Natural killer cell treated with Interleukin-12 subunit alpha and Interleukin-12 subunit beta and Interleukin-15 and Interleukin-18, amount 100 ng/mL, for 72 hours (primary cell): ENCODE data around the gene MYH1. TPM values are rescaled to one million over a fixed set of nuclear protein-coding genes. Genes with fewer than 3 reads are reported as not detected.

Source experiments
- ATAC-seq, 2 donors: fragments of 150-1000 bp; cut with Tn5 transposase in 1 of 2; sonication (Bioruptor Pico), chemical (Tn5 transposase) in 1 of 2; 2 replicates each; pipeline ENCODE4 v1.10.0; 2021
- DNase-seq: peaks from one replicate; pipeline ENCODE4 v3.0.0; 2022; ENCODE audit warnings: low spot score
- H3K27ac Mint-ChIP-seq, 2 donors: 1 replicate in 1 of 2; 2 replicates in 1 of 2; pipeline ENCODE4 v1.8.0; 2022; ENCODE audit warnings: mixed read lengths in 2 of 2, mild to moderate bottlenecking in 1 of 2, moderate library complexity in 1 of 2
- H3K27me3 Mint-ChIP-seq, 2 donors: 1 replicate in 1 of 2; 2 replicates in 1 of 2; pipeline ENCODE4 v1.8.0; 2022; ENCODE audit warnings: mixed read lengths in 2 of 2
- H3K36me3 Mint-ChIP-seq: one replicate; pipeline ENCODE4 v1.8.0; 2022; ENCODE audit warnings: mixed read lengths
- H3K4me1 Mint-ChIP-seq, 2 donors: 1 replicate in 1 of 2; 2 replicates in 1 of 2; pipeline ENCODE4 v1.8.0; 2022; ENCODE audit warnings: low read depth in 2 of 2, mixed read lengths in 2 of 2, mild to moderate bottlenecking in 1 of 2
- H3K4me3 Mint-ChIP-seq: one replicate; pipeline ENCODE4 v1.8.0; 2022; ENCODE audit warnings: mixed read lengths
- H3K9me3 Mint-ChIP-seq: 2 replicates; pipeline ENCODE4 v1.8.0; 2022; ENCODE audit warnings: mixed read lengths
- total RNA-seq, 2 donors: library from RNA; stranded (reverse); gene quantifications; one replicate each; pipeline ENCODE4 v1.2.3, GENCODE V29; 2022

The MYH1 gene
- total RNA-seq, 2 donors from 2014 or later = not detected

DNA sequence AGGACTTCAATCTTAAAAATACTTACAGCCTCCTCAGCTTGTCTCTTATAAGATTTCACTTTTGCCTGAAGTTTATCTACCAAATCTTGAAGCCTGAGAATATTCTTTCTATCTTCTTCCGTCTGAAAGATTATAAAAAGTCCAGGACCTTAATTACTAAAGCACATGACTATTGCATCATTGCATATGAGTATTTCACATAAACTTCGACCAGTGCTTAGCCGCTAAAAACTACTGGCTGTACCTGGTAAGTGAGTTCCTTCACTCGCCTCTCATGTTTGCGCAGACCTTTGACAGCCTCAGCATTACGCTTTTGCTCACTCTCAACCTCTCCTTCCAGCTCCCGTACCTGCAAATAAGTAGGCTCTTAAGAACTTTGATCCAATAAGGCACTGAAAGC lies 4.7 kb upstream of the MYH1 start:
- no peak for DNase-seq
- H3K27ac Mint-ChIP-seq = no peak overlapping the region
- no peak overlapping the region for H3K4me3 Mint-ChIP-seq
- no peaks in the 10 kb centered on the region for H3K36me3 Mint-ChIP-seq
- H3K9me3 Mint-ChIP-seq = no peaks in the 10 kb centered on the region
- H3K27me3 Mint-ChIP-seq = peaks cover 13 to 36% of the 10 kb centered on the region in 2 donors
- H3K4me1 Mint-ChIP-seq = no peaks in the 10 kb centered on the region
- no peak for ATAC-seq

DNA sequence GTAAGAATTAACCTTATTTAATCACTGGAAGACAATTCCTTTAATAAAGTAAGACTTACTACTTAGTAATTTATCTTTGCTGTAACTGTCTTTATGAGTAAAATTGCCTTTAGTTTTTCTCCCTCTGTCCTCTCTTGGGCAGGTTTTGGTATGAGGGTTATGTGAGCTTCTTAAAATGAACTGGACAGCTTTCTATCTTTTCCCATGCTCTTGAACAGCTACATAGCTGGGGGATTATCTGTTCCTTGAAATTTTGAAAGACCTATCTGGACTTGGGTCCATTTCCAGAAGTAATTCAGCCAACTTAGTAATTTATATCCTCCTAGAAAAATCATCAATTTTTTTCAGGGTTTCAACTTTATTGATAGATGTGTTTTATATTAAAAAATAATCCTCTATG lies 3.6 kb upstream of the MYH1 start:
- H3K36me3 Mint-ChIP-seq = no peaks in the 10 kb centered on the region
- no peaks in the 10 kb centered on the region for H3K9me3 Mint-ChIP-seq
- H3K27me3 Mint-ChIP-seq = peaks cover 13 to 41% of the 10 kb centered on the region in 2 donors
- no peak overlapping the region for H3K4me3 Mint-ChIP-seq
- DNase-seq = no peak
- H3K27ac Mint-ChIP-seq = no peak overlapping the region
- ATAC-seq = no peak
- H3K4me1 Mint-ChIP-seq = no peaks in the 10 kb centered on the region

DNA sequence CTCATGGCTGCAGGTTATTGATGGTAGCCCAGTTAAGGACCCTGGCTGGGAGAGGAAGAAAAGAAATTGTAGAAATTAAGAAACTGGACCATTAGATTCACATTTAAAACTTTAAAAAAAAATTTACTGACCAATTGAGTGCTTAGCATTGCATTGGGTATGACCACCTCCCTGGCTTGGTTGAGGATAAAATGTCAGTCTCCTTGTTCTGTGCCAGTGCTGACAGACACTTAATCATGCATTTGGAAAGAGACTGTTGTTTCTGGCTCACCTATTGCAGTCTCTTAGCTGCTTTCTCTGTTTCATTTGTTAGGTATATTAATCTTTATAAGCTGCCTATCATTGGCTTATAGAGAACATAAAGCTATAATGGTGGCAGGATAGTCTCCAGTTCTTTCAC lies 1.7 kb downstream of the MYH1 start:
- peaks cover 7 to 21% of the 10 kb centered on the region in 2 donors for H3K27me3 Mint-ChIP-seq
- no peak overlapping the region for H3K4me3 Mint-ChIP-seq
- DNase-seq (no peak), ATAC-seq (no peak)
- no peaks in the 10 kb centered on the region for H3K4me1 Mint-ChIP-seq
- H3K9me3 Mint-ChIP-seq = no peaks in the 10 kb centered on the region
- H3K36me3 Mint-ChIP-seq = no peaks in the 10 kb centered on the region
- no peak overlapping the region for H3K27ac Mint-ChIP-seq

DNA sequence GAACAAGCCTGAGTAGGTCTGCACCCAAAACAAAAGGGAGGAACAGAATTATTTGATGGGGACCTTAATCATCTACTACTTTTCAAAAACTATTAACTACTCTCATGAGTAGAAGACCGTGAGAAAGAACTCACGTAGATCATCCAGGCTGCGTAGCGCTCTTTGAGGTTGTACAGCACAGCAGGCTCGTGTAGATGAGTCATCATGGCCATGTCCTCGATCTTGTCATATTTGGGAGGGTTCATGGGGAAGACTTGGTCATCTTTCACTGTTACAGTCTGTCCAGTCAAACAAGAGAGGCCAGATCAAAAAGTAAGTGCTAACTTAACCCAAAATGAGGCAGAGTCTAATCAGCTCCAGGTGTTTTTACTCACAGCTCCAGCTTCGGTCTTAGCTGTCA lies 2.3 kb downstream of the MYH1 start:
- H3K4me3 Mint-ChIP-seq = no peak overlapping the region
- H3K27ac Mint-ChIP-seq = no peak overlapping the region
- DNase-seq (no peak), ATAC-seq (no peak)
- peaks cover 7 to 21% of the 10 kb centered on the region in 2 donors for H3K27me3 Mint-ChIP-seq
- H3K36me3 Mint-ChIP-seq = no peaks in the 10 kb centered on the region
- H3K9me3 Mint-ChIP-seq = no peaks in the 10 kb centered on the region
- H3K4me1 Mint-ChIP-seq = no peaks in the 10 kb centered on the region

DNA sequence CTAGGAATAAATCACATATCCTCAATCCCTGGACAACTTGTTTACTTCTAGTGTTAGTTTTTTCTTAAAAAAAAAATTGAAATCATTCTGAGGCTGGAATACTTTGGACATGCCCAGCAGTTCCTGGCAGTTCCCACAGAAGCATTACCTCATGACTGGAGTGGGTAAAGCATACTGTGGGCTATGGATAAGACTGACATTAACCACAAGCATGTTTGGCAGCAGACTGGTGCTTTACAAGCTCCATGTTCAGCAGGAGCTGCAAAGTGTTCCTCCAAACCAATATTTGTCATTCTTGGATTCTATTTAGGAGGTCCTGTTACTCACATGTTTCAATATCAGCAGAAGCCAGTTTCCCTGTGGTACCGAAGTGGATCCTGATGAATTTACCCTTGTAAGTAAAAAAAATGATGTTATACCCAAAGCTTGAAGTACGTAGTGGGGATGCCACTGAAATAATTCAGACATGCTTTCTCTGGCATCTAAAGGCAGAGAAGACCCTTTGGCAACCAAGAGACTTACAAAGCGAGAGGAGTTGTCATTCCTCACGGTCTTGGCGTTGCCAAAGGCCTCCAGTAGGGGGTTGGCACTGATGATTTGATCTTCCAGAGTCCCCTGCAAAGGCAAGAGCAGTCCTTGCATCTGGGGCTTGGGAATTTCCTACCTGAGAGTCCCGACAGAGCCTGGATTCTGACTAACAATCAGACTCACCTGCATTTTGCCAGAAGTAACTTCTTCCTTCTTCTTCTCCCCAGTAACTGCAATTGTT lies 4.9 kb downstream of the MYH1 start:
- H3K27ac Mint-ChIP-seq = no peak overlapping the region
- no peaks in the 10 kb centered on the region for H3K9me3 Mint-ChIP-seq
- ATAC-seq = no peak

DNA sequence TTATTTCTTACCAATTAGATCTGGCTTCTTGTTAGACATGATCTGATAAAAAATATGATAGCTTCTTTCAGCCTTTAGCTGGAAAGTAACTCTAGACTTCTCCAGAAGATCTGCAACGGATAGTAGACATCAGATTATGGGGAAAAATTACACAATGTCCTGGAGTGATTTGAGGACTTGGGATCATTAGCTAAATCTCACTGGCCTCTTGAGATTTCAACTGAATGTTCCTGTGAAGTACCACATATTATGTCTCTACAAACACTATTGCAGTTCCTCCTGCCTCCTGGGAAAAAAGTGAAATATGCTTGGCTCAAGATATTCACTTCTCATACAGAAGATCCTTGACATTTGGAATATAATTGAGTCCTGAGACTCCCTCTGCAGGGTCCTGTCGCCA lies 5.5 kb downstream of the MYH1 start:
- H3K27me3 Mint-ChIP-seq = peaks cover 8 to 15% of the 10 kb centered on the region in 2 donors
- H3K4me1 Mint-ChIP-seq = no peaks in the 10 kb centered on the region
- no peak for ATAC-seq
- no peak overlapping the region for H3K4me3 Mint-ChIP-seq
- H3K27ac Mint-ChIP-seq = no peak overlapping the region
- H3K9me3 Mint-ChIP-seq = no peaks in the 10 kb centered on the region
- H3K36me3 Mint-ChIP-seq = no peaks in the 10 kb centered on the region
- no peak for DNase-seq

More for the DNA sequence above, 4.9 kb downstream of the MYH1 start:
- Mint-ChIP-seq H3K4me3 (no peak overlapping the region), H3K4me1 (no peaks in the 10 kb centered on the region), H3K27me3 (peaks cover 8 to 16% of the 10 kb centered on the region in 2 donors), H3K36me3 (no peaks in the 10 kb centered on the region)
- no peak for DNase-seq

DNA sequence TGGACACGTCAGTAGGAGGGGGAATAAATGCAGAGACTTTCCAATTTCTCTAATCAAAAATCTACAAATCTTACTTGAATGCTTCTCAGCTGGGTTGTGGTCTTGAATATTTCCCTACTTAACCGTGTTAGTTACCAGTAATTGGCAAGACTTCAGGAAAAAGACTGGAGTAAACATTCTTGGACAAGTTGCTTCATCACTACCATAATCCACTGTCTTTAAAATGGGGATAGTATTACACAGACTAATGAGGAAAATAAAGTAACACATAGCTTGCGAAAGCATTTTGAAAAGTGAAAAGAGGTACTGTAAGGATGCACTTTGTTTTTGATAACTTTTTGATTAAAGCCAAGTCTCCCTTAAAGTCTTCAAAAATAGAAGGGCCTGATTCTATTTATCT lies 18.4 kb downstream of the MYH1 start:
- no peaks in the 10 kb centered on the region for H3K9me3 Mint-ChIP-seq
- ATAC-seq = no peak
- H3K36me3 Mint-ChIP-seq = no peaks in the 10 kb centered on the region
- H3K27me3 Mint-ChIP-seq = peaks cover 19 to 39% of the 10 kb centered on the region in 2 donors
- H3K27ac Mint-ChIP-seq = no peak overlapping the region
- no peak overlapping the region for H3K4me3 Mint-ChIP-seq
- no peak for DNase-seq
- no peaks in the 10 kb centered on the region for H3K4me1 Mint-ChIP-seq

DNA sequence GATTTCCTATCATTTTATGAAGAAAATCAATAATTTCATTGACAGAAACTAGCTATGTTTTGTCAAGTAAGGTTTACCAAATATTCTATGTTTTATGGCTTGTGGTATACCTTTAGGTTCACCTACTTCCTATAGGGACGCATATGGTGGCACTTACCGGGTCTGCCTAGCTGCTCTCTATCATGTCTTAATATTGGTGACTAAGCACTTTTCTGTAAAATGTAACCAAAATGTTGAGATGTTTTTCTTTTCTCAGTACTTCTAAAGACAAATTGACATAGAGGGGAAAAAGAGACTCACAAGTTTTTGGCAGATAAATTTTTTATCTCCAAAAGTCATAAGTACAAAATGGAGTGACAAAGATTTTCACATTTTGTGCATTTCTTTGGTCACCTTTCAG lies 26.3 kb downstream of the MYH1 start:
- ATAC-seq = no peak
- DNase-seq = no peak
- Mint-ChIP-seq H3K27ac (no peak overlapping the region), H3K4me3 (no peak overlapping the region), H3K27me3 (peaks cover 31 to 57% of the 10 kb centered on the region in 2 donors), H3K4me1 (no peaks in the 10 kb centered on the region), H3K36me3 (peaks cover 33% of the 10 kb centered on the region), H3K9me3 (peaks cover 17% of the 10 kb centered on the region)

DNA sequence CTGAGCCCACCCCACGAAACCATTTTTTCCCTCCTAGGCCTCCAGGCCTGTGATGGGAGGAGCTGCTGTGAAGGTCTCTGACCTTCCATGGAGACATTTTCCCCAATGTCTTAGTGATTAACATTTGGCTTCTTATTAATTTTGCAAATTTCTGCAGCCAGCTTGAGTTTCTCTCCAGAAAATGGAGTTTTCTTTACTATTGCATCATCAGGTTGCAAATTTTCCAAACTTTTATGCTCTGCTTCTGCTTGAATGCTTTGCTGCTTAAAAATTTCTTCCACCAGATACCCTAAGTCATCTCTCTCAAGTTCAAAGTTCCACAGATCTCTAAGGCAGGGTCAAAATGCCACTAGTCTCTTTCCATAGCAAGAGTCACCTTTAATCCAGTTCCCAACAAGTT lies 36.1 kb downstream of the MYH1 start:
- H3K36me3 Mint-ChIP-seq = peaks cover 16% of the 10 kb centered on the region
- DNase-seq (no peak), ATAC-seq (no peak)
- peaks cover 7 to 12% of the 10 kb centered on the region in 2 donors for H3K27me3 Mint-ChIP-seq
- H3K4me1 Mint-ChIP-seq = no peaks in the 10 kb centered on the region
- peaks cover 12% of the 10 kb centered on the region for H3K9me3 Mint-ChIP-seq
- H3K4me3 Mint-ChIP-seq = no peak overlapping the region
- no peak overlapping the region for H3K27ac Mint-ChIP-seq

DNA sequence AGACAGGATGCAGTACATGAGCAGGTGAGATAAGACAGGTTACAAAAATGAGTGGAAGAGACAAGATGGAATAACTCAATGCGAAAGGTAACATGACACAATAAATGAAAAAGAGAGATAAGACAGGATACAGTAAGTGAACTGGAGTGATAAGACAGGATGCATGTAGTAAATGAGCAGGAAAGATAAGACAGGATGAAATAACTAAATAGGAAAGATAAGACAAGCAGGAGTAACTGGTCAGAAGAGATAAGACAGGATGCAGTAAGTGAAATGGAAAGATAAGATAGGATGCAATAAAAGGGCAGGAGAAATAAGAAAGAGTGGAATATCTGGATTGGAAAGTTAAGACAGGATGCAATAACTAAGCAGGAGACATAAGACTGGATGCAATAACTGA lies 40.6 kb downstream of the MYH1 start:
- Mint-ChIP-seq H3K27ac (no peak overlapping the region), H3K9me3 (peaks cover 4% of the 10 kb centered on the region), H3K36me3 (no peaks in the 10 kb centered on the region), H3K4me1 (no peaks in the 10 kb centered on the region), H3K27me3 (peaks cover 0 to 6% of the 10 kb centered on the region in 2 donors), H3K4me3 (no peak overlapping the region)
- DNase-seq (no peak), ATAC-seq (no peak)

DNA sequence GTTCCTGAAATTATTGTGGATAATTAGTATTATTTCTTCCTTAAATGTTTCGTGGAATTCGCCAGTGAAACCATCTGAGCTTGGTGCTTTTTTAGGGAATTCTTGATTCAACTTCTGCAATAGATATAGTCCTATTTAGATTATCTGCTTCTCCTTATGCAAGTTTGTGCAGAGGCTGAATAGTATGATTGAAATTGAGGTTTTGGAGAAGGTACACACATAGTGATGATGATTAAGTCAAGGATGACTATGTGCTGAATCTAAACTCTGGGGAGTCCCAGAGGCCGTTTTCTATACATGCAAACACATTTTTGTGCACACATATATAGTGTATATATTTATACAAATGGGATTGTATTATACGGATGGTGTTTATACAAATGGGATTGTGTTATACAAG lies 43.8 kb downstream of the MYH1 start:
- no peak overlapping the region for H3K4me3 Mint-ChIP-seq
- H3K9me3 Mint-ChIP-seq = no peaks in the 10 kb centered on the region
- no peak for DNase-seq
- no peaks in the 10 kb centered on the region for H3K4me1 Mint-ChIP-seq
- peaks cover 6 to 8% of the 10 kb centered on the region in 2 donors for H3K27me3 Mint-ChIP-seq
- no peak for ATAC-seq
- no peaks in the 10 kb centered on the region for H3K36me3 Mint-ChIP-seq
- H3K27ac Mint-ChIP-seq = no peak overlapping the region

DNA sequence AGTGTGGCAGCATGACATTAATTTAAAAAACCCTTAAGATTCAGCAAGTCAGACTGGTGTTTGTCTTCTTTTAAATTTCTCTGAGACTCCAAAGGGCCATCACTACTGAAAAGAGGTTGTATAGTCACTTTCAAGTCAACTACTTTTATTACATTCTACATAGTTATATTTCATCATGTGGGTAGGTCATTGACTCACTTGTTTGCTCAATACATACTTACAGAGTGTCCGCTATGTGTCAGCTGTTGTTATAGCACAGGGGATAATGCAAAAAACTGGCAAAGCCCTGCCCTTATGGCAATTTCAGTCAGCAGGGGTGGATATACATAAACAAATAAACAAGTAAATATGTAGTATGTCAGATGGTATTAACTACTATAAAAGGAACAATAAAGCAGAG lies 46.5 kb downstream of the MYH1 start:
- Mint-ChIP-seq H3K27ac (no peak overlapping the region), H3K4me3 (no peak overlapping the region), H3K36me3 (no peaks in the 10 kb centered on the region), H3K27me3 (peaks cover 11% of the 10 kb centered on the region in 2 donors), H3K9me3 (no peaks in the 10 kb centered on the region), H3K4me1 (no peaks in the 10 kb centered on the region)
- DNase-seq = no peak
- no peak for ATAC-seq

DNA sequence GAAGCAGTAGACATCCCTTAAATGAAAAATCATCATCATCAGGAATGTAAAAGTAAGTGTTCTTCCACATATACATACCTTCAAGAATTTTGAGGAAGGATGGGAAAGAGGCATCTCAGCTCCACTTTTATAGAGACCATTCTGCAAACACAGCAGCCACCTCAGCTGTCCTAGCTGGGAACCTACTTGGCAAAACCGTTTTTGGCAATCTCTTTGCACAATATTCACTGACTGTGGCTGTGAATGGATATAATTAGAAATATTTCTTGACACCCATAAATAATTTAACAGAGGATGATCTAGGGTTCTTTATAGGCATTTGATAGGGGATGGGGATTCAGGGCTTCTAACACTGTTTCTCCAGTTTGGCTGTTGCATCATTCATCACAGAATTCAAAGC lies 48.9 kb downstream of the MYH1 start, which contains the start of gene MYH4:
TSS of gene MYH4 (minus strand) at position 101 of the 400 bp plus-strand sequence. CDS start 2,814 bp downstream, outside the sequence.
- Mint-ChIP-seq H3K9me3 (no peaks in the 10 kb centered on the region), H3K4me1 (no peaks in the 10 kb centered on the region), H3K27ac (no peak within 1 kb of the TSS), H3K4me3 (no peak within 1 kb of the TSS), H3K36me3 (no peaks in the 10 kb centered on the region), H3K27me3 (peaks cover 21 to 24% of the 10 kb centered on the region in 2 donors)
- DNase-seq (no peak), ATAC-seq (no peak)

DNA sequence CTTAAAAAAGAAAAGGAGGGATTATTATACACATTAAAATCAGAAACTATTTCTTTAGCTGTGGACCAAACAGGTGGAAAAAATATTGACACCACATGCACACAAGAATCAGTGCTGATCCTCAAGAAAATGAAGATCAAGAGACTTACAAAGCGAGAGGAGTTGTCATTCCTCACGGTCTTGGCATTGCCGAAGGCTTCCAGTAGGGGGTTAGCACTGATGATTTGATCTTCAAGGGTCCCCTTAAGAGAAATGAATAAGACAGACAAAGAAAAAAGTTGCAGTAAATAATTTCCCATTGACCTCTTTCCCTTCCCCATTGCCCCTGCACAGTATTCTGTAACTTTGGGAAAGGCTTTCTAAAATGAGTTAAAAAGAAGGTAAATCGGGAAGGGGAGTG lies 54.9 kb downstream of the MYH1 start:
- ATAC-seq (no peak), DNase-seq (no peak)
- H3K9me3 Mint-ChIP-seq = no peaks in the 10 kb centered on the region
- H3K36me3 Mint-ChIP-seq = no peaks in the 10 kb centered on the region
- no peak overlapping the region for H3K27ac Mint-ChIP-seq
- H3K27me3 Mint-ChIP-seq = peaks cover 39 to 64% of the 10 kb centered on the region in 2 donors
- H3K4me3 Mint-ChIP-seq = no peak overlapping the region
- no peaks in the 10 kb centered on the region for H3K4me1 Mint-ChIP-seq

DNA sequence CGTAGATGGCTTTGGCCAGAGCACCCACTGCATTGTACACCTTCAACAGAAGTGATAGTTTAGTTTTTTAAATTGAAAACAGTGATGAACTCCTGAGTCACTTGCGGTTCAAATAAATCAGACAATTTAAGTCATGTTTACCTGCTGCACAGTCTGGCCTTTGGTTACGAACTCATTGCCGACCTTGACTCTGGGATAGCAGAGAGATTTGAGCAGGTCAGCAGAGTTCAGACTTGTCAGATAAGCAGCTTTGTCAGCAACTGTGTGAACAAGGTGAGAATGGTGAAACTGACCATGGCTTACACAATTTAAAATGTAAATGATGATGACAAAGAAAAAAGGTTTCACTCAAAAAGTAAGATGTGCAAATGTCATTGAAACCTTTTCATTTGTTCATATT lies 58.3 kb downstream of the MYH1 start:
- Mint-ChIP-seq H3K27me3 (peaks cover 31 to 52% of the 10 kb centered on the region in 2 donors), H3K4me1 (no peaks in the 10 kb centered on the region), H3K36me3 (no peaks in the 10 kb centered on the region), H3K27ac (no peak overlapping the region), H3K4me3 (no peak overlapping the region), H3K9me3 (no peaks in the 10 kb centered on the region)
- DNase-seq (no peak), ATAC-seq (no peak)
